Stimulated activated CD4-positive, alpha-beta T cell treated with anti-CD3 and anti-CD28 coated beads, Interleukin-4, amount 100 ng/mL, for 24 hours (primary cell): Measurements from ENCODE around the gene STAU1.
"Not testable (repeated sequence)": the region's sequence is repeated elsewhere in the genome, so short reads cannot be mapped to it uniquely, and the experiment has no call there.

ENCODE experiments used
- DNase-seq: peaks from one replicate; pipeline ENCODE4 v3.0.0-alpha.2; 2020

STAU1 gene

DNA sequence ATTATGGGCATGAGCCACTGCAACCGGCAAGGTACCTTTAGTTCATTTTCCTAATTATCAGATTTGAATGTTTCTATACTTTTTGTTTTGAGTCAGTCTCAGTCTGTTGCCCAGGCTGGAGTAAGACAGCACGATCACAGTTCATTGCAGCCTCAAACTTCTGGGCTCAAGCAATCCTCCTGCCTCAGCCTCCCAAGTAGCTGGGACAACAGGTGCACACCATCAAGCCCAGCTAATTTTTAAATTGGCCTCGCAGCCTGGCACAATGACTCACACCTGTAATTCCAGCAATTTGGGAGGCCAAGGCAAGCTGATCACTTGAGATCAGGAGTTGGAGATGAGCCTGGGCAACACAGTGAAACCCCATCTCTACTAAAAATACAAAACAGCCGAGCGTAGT is 24.4 kb downstream of the STAU1 start:
- DNase-seq, result no peak

DNA sequence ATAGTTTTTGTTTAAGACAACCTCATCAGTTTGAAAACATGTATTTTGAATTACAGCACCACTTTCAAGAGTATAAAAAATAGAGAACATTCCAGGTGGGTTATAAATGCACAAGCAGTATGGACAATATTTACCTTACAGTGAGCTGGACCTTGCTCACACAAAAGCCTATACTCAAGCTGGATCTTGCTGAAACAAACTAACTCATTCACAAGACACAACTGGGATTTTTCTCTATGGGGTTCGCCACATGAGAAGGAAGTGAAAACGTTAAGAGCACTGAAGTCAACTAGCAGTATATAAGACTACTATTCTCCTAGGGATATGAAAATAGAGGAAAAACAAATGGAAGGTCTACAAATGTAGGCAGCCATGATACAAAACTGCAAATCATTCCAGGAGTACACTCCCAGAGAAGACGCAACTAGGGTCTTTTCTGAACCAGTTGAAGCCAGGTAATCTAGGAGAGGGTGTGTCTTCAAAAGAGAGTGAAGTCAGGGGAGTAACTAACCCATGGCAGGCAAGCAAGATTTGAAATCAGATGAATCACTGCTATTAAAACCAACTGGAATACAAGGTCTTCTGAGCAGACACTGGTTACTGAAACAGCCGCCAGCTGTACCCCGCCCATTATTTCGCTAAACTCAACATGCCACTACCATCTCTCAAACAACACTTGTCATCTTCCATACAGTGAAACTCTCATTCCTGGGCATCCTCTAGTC is 26.5 kb downstream of the STAU1 start:
- DNase-seq, result no peak

DNA sequence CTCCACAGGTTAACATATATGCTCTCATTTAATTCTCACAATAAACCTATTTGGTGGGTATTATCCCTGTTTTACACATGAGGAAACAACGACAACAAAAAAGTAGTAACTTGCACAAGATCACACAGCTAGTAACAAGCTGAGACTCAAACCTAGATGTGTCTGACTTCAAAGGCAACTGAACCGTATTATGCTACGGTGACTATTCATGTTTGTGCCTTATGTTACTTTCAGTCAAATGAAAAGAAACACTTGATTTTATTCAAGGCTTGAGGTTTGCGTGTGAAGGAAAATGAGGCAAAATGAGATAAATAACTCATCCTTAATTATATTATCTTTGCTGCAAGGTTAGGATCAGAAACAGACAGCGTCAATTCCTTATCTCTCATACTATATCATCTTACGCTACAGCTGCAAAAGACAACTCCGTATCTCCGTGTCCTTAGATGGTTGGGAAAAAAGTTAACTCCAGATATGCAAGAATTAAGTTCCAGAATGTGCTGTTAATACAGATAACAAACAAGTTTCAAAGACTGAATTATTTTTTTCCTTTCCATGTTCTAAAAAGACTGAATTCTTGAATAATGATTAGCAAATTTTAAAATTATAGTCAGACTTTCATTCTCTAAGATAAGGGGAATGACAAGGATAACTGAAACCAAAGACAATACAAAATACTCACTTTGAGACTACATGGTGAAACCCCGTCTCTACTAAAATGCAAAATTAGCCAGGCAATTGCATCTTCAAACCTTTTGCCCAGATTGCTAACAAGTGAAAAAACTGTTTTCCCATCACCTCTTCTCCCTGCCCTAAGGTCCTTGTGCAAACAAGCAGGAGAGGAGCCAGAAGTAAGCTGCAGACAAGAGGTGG is 27.8 kb downstream of the STAU1 start:
- DNase-seq, result no peak

DNA sequence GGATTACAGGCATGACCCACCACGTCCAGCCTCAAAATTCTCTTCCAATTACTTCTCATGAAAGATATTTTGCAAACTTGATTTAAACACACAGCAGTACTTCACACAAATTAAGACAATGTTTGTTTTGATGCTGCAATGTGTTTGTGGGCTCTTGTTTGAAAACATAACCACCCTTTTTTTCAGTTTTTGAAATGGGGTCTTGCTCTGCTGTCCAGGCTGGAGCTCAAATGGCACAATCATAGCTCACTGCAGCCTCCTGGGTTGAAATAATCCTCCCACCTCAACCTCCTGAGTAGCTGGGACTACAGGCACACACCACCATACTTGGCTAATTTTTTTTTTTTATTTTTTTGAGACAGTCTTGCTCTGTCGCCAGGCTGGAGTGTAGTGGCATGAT is 31.0 kb downstream of the STAU1 start:
- no peak for DNase-seq

DNA sequence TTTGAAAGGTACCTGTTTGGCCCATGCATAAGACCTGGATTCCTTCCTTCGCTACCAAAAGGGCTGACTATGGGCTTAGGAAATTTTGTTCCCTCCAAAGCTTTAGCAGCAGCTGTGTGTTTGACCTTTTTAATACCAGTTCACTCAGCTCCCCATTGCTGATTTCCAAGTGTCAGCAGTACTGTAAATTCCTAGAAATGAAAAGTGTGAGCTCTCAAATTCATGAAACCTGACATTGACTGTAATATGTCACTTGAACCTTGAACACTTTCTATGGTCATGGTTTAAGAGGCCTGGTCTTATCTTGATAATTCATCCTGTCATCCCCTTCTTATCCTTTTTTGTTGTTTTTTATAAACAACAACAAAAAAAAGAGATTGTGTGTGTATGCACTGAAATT is 31.7 kb downstream of the STAU1 start:
- DNase-seq, result no peak

DNA sequence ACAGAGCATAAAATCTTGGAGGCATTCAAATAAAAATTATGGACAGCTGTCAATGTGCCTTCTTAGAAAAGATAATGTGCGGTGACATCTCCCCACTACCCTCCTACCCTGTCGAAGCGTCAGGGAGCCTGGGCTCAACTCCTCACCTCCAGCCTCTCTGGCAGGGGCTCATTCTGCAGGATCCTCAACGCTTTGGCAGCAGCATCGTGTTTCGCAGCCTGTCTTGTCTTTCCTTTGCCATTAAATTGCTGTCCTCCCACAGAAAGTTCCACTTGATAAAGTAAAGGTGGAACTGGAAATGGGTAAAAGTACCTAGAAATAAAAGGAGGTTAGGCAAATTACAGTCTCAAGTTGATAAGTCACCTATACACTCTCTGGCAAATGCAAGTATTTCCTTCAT is 36.7 kb downstream of the STAU1 start:
- no peak for DNase-seq

DNA sequence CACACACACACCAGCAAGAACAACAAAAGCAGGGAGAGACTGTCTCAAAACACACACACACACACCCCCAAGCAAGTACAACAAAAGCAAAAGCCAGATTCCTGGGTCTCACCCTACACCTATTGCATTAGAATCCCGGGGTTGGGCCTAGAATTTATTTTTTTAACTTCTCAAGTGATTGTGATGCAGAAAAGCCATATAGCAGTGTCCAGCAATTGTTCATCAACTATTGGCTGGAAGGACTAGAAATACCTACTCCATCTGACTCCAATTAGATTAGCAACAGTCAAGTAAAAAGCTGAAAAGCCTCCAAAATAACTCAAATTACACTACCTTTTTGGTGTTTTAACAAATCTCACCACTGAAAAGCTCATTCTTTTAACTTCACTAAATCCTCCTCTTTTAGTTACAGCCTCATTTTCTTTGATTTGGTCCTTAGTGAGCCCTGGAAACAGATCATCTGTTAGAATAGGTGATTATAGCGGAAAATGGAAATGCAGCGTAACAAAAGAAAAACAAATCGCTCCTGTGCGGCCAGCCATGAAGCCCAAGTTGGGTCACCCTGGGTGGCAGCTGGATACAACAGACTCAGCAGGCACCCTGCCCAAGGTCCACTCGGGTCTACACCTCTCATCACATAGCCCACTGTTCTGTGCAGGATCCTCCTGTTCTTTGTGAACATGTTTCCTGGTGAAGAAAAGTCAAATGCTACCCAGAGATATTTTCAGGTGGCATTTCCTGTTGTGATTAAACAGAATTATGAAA is 38.7 kb downstream of the STAU1 start:
- DNase-seq, result no peak

DNA sequence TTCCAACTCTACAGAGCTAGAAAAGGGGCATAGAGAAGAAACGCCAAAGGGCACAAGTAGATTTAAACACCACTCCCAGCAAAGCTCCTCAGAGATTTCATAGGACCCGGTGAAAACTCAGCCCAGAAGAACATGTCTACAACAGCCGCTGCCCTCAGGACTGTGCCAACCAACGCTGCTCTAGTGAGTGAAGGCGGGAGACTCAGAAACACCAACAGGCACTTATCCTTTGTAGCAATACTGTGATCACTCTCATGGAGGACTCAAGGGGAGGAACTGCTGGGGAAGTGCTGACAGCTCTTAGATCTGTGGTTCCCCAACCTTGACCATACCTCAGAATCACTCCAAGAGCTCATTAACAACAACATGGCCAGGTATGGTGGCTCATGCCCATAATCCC is 39.5 kb downstream of the STAU1 start:
- no peak for DNase-seq

DNA sequence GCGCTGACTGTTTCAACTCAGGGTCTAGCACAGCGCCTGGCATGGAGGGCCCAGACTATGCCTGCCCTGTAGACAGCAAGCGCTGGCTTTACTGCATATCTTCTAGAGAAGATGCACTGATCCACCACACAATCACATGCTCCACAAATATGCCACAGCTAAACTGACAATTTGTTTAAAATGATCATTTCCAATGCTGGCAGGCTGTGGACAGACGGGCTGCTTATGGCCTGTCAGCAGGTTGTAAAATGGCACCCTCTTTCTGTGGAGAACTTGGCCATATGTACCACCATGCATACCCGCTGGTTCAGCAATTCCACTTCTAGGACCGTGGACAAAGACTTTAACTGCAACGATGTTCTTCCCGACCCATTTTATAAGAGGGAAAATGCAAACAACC is 40.8 kb downstream of the STAU1 start:
- no peak for DNase-seq

DNA sequence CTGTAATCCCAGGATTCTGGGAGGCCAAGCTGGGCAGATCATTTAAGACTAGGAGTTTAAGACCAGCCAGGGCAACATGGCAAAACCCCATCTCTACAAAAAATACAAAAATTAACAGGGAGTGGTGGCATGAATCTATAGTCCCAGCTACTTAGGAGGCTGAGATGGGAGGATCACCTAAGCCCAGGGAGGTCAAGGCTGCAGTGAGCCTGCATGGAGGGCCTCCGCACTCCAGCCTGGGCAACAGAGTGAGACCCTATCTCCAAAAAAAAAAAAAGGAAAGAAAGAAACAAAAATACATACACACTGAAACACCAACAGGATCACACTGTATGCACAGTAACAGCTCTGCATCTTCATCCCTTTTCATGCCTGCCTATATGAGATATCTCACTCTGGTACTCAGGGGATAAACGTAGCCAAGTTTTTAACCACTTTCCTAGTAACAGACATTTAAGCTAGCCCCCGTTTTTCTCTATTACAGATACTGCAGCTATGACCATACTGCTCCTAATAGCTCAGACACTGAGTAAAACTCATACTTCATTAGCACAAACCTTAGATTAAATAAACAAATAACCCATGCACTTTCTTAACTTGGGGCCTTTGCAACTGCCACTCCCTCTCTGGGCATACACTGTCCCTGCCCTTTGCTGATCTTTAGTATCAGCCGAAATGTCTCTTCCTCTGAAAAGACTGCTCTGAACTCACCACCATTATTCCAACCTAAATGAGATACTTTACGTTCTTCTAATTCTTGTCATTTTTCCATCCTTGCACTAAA is 41.5 kb downstream of the STAU1 start:
- no peak for DNase-seq

DNA sequence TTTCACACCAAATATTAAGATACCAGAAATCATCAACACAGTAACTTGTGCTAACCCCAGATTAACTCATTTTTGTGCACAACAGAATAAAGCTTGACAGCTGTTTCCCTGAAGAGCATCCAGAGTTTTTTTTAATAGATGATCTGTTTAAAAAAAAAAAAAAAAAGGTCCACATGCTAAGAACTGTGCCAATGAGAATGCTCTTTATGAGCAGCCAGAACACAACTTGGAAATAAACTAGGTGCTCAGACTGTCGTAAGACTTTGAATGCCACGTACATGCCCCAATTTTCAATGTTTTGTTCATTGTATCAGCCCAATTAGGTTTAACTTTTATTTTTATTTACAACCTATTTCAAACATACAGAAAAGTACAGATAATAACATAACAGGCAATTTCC is 47.3 kb downstream of the STAU1 start:
- no peak for DNase-seq

DNA sequence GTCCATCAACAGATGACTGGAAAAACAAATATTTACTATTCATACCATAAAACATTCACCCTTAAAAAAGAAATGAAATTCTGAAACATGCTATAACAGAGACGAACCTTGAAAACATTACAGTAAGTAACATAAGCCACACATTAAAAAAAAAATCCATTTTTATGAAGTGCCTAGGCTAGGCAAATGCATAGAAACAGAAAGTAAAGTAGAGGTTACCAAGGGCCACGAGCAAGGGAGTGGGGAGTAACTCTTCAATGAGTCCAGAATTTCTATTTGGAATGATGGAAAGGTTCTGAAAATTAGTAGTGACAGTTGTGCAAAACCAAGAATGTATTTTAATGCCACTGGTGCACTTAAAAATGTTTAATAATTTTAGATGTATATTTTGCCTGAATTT is 47.7 kb downstream of the STAU1 start:
- DNase-seq, result no peak

DNA sequence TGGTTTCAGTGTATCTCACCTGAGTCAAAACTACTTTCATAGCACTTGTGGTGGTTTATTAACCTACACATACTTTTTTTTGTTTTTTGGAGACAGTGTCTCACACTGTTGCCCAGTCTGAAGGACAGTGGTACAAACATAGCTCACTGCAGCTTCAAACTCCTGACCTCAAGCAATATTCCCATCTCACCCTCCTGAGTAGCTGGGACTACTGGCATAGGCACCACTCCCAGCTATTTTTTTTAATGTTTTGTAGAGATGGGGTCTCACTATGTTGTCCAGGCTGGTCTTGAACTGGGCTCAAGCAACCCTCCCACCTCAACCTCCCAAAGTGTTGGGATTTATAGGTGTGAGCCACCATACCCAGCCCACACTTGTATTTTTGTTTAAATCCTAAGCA is 49.7 kb downstream of the STAU1 start:
- no peak for DNase-seq

DNA sequence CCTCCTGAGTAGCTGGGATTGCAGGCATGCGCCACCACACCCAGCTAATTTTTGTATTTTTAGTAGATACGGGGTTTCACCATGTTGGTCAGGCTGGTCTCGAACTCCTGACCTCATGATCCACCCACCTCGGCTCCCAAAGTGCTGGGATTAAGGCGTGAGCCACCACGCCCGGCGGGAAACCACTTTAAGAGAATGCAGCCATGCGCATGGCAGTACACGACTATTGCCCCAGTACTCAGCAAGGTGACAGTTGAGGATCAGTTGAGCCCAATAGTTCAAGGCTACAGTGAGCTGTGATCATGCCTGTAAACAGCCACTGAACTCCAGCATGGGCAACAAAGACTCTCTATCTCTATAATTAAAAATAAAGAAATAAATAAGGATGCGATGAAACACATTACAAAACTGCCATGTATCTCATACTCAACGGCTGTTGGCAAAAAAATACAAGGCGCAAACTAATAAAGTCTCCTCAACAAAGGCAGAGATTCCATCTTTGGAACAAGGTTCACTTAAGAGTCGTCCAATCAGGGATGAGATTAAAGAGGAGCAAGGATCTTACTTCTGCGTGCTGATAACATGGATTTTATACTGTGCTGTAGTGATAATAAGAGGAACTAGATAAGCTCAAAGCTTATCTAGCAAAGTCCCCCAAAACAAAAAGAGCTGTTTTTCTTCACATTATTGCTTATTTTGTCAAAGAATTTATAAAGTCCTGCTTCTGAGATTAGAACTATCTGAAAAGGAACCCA is 51.1 kb downstream of the STAU1 start:
- DNase-seq, result no peak

DNA sequence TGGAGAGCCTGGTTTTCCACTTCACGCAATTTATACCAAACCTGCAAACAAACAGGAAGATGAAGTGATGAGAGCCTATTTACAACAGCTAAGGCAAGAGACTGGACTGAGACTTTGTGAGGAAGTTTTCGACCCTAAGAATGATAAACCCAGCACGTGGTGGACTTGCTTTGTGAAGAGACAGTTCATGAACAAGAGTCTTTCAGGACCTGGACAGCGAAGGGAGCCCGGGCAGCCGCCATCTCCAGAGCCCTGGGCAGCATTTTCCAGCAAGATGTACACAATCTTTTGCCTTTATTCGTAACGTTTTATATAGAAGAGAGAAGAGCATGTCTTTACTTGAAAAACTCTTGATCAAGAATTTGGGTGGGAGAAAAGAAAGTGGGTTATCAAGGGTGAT is 53.3 kb downstream of the STAU1 start:
- DNase-seq, result not testable (repeated sequence)

DNA sequence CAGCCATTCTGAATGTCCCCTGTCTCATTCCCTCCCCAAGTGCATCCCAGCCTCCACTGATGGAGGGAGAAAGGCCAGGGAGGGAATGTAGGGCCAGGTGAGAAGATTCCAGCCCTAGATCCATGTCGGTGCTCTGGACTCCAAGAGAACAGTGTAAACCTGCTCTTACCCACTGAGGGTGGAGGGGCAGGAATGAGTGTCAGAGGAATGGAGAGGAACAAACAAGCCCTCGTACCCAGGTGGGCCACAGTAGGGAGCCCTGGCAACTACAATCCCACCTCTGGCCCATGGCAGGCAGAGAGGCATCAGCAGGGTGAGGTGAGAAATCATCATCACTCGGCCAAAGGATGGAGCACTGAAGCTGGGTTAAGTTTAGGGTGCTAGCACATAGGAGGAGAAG is 54.6 kb downstream of the STAU1 start:
- no peak for DNase-seq

DNA sequence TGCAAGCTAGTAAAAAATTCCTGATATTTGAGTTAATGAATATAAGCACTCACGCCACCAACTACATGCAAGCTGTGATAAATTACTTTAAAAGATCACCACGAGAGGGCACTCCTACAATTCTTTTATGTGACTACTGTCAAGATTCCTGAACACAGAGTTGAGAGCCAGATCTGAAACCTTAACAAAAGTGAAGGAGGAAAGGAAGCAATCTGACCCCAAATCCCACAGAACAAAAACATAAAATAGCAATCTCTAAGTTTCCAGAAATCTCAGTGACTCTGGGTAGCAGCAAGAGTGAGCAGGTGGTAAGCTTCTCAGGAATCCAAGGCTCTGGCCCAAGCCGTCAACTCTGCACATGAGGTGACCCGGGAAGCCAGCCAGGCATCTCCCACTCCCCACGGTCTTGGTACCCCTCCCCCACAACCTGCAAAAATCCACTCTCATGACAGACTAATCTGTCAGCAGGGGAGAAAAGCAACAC is 55.1 kb downstream of the STAU1 start:
- DNase-seq, result peak; percentile 19

DNA sequence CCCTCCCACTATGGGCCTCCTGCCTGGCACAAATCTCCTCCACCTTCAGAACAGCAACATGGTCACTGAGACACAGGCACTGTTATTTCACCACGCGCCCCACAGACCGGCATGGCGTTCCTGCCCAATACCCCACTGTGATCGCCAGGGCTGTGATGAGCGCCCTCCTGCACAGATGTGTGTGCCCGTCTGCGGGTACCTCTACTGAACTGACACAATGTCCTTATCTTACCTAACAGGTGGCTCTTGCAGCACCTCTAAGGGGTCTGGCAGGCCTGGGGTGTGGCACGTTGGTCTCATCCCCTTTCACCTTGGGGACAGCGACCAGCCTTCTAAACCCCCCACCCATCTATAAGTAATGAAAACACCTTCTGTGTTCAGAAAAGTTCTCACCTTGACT is 64.2 kb downstream of the STAU1 start:
- DNase-seq, result no peak

DNA sequence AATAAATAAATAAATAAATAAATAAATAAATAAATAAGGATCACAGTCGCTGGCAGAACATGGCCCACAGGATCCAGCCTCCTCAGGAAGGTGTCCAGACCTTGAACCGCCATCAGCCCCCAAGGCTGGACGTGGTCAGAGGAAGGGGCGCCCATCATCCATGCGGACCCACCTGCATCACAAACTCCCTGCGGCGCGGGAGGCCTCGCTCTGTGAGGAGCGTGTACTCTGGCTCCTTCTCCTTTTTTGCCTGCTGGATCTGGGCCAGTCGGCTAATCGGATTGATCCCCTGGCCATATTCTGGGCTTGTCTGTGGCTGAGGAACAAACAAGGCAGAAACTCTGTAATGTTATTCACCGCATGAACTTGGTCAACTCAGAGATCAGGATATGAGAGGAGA is 65.2 kb downstream of the STAU1 start:
- no peak for DNase-seq

DNA sequence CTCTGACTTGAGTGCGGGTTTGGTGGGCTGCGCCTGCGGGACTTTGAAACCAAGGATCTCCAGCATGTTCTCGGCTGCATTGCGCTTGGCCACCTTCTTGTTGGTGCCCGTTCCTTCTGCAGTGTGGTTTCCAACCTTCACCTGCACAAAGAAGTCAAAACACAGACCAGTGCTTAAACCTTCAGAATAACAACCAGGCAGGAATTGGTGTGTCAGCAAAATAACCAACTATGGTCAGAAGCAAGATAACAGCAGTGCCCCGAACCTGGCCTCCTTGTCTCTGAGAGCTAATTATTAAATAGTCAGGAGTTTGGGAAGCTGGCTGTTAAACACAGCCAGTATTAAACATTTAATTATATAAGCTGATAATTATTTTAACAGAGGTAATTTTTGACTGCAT is 68.1 kb downstream of the STAU1 start:
- DNase-seq, result no peak

DNA sequence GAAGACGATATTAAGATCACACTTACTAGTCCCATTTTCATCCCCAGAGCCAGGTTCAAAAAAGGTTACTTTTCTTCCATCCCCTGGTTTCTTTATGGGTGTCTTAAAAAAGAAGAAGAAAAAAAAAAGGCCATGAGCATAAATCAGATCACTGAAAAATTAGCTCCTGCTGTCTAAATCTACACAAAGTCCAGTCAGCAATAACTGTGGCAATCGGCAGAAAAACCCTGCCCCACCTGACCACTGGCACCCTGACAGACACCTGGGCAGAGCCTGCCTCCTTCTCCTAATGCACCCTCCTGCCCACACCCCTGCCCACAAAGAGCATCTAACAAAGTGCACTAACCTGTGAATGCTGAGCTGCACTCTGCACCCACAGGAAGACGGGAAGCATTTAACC is 69.8 kb downstream of the STAU1 start:
- DNase-seq, result no peak

DNA sequence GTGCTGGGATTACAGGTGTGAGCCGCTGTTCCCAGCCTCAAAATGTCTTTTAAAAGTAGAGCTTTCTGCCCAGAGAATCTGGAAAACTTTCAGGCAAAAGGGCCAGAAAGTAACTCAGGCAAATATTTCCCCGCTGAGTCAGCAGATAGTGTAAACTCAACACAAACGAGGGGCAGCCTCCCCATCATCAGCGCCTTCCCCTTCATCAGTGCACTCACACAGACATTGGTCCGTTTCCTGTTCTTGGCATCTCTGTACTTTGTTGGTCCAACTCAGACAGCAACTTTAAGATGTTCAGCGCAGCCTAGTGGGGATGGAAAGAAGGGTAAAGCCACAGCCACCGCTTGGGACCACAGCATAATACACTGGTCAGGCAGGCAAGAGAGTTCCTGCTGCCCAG is 72.6 kb downstream of the STAU1 start:
- no peak for DNase-seq
